H1 (cell line): ENCODE measurements around the gene TMEM163.

Source experiments
- ASH2L ChIP-seq: fragments of 200-600, 300-600 bp; sonication (generic); IDR thresholded peaks from one replicate; pipeline ENCODE4 v1.7.1; 2017; ENCODE audit warnings: low read length
- BRCA1 ChIP-seq: IDR thresholded peaks from 2 replicates; pipeline ENCODE4 v1.6.1; 2012; ENCODE audit warnings: low read depth, low read length, improper control_type of control experiment
- CHD2 ChIP-seq: IDR thresholded peaks from 2 replicates; pipeline ENCODE4 v1.6.1; 2012; ENCODE audit warnings: low read length, improper control_type of control experiment
- EP300 ChIP-seq, 2 experiments: IDR thresholded peaks; 1 replicate in 1 of 2; 2 replicates in 1 of 2; pipeline ENCODE4 v1.6.1; 2011 to 2012; ENCODE audit warnings: low read depth in 2 of 2, low read length in 2 of 2, mild to moderate bottlenecking in 2 of 2, borderline replicate concordance in 1 of 2, inconsistent platforms in 1 of 2, moderate library complexity in 1 of 2
- FOSL1 ChIP-seq: IDR thresholded peaks from 2 replicates; pipeline ENCODE4 v1.6.1; 2011; ENCODE audit warnings: mild to moderate bottlenecking, low read depth, low read length, moderate library complexity; ENCODE audit not compliant: insufficient read depth
- POLR2A ChIP-seq, 2 experiments: IDR thresholded peaks; 1 replicate in 1 of 2; 2 replicates in 1 of 2; pipeline ENCODE4 v1.6.1; 2011; ENCODE audit warnings: low read depth in 2 of 2, low read length in 2 of 2, mild to moderate bottlenecking in 2 of 2; ENCODE audit errors: control extremely low read depth in 1 of 2
- SP1 ChIP-seq: IDR thresholded peaks from 2 replicates; pipeline ENCODE4 v1.6.1; 2011; ENCODE audit warnings: low read depth, low read length
- YY1 ChIP-seq: IDR thresholded peaks from 2 replicates; pipeline ENCODE4 v1.6.1; 2011; ENCODE audit warnings: low read depth, mild to moderate bottlenecking, low read length
- TF ChIP-seq, protein P1 (sequence below): IDR thresholded peaks from 2 replicates; pipeline ENCODE4 v1.6.1; 2011; ENCODE audit warnings: low read length, improper control_type of control experiment
- TF ChIP-seq, protein P2 (sequence below): IDR thresholded peaks from 2 replicates; pipeline ENCODE4 v1.6.1; 2012; ENCODE audit warnings: low read length, inconsistent platforms

DNA sequence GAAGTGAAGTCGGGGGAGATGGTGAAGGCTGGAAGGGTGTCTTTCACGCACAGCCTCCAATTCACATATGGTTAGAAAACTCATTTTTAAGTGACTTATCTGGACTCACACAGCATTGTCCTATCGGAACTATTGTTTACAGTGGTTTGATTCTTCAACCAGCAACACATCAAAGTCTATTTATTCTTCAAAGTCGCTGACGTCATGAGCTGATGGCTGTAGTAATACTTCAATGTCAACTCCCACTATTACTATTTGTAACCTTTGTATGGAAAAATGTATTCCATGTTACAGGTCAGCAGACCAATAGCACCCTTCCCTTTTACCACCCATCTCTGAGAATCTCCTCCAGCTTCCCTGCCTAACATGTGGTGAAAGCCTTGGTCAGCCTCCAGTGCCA, 47.8 kb upstream of the TMEM163 start:
- TF ChIP-seq SP1 (no peak), EP300 (IDR thresholded peaks at IDR 0.05; ENCODE audit: borderline replicate concordance in 1 of 2, low read depth in 2 of 2, low read length in 2 of 2) (no peak), FOSL1 (no peak), CHD2 (no peak), BRCA1 (no peak), ASH2L (no peak), POLR2A (IDR thresholded peaks at IDR 0.05; ENCODE audit: control extremely low read depth in 1 of 2, low read depth in 2 of 2, low read length in 2 of 2) (no peak), YY1 (no peak)
- TF ChIP-seq, protein P1, sequence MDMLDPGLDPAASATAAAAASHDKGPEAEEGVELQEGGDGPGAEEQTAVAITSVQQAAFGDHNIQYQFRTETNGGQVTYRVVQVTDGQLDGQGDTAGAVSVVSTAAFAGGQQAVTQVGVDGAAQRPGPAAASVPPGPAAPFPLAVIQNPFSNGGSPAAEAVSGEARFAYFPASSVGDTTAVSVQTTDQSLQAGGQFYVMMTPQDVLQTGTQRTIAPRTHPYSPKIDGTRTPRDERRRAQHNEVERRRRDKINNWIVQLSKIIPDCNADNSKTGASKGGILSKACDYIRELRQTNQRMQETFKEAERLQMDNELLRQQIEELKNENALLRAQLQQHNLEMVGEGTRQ, result no peak
- TF ChIP-seq, protein P2, sequence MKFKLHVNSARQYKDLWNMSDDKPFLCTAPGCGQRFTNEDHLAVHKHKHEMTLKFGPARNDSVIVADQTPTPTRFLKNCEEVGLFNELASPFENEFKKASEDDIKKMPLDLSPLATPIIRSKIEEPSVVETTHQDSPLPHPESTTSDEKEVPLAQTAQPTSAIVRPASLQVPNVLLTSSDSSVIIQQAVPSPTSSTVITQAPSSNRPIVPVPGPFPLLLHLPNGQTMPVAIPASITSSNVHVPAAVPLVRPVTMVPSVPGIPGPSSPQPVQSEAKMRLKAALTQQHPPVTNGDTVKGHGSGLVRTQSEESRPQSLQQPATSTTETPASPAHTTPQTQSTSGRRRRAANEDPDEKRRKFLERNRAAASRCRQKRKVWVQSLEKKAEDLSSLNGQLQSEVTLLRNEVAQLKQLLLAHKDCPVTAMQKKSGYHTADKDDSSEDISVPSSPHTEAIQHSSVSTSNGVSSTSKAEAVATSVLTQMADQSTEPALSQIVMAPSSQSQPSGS, result no peak
